ENCODE data around the gene COL4A2.

- TF ChIP-seq, protein P1, sequence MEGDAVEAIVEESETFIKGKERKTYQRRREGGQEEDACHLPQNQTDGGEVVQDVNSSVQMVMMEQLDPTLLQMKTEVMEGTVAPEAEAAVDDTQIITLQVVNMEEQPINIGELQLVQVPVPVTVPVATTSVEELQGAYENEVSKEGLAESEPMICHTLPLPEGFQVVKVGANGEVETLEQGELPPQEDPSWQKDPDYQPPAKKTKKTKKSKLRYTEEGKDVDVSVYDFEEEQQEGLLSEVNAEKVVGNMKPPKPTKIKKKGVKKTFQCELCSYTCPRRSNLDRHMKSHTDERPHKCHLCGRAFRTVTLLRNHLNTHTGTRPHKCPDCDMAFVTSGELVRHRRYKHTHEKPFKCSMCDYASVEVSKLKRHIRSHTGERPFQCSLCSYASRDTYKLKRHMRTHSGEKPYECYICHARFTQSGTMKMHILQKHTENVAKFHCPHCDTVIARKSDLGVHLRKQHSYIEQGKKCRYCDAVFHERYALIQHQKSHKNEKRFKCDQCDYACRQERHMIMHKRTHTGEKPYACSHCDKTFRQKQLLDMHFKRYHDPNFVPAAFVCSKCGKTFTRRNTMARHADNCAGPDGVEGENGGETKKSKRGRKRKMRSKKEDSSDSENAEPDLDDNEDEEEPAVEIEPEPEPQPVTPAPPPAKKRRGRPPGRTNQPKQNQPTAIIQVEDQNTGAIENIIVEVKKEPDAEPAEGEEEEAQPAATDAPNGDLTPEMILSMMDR (IDR thresholded peaks at IDR 0.05; ENCODE audit: low read length) = no peak
- no peak for TF ChIP-seq EZH2phosphoT487 (IDR thresholded peaks at IDR 0.05; ENCODE audit: low read length)
- no peak for TF ChIP-seq EZH2 (optimal IDR thresholded peaks at IDR 0.05; ENCODE audit: low read depth, low read length)
These were observed 232.8 kb downstream of the COL4A2 start for GRCh38 chr13:110539894-110540293.

Measured in MM.1S (cell line).